Body of pancreas (tissue), 4 donors: ENCODE data around the gene FAM3A.

Experiments
- CTCF ChIP-seq, 7 experiments: fragments of 450-650 bp in 4 of 7; fragments of 200-600 bp in 3 of 7; sonication (generic) in 3 of 7; IDR thresholded peaks; one replicate each; pipeline ENCODE4 v1.5.1; 2016 to 2019; ENCODE audit warnings: antibody characterized with exemption in 7 of 7
- POLR2A ChIP-seq, 3 donors: fragments of 450-650 bp; IDR thresholded peaks; one replicate each; pipeline ENCODE4 v1.6.1; 2016; ENCODE audit warnings: antibody characterized with exemption in 3 of 3, mild to moderate bottlenecking in 2 of 3

DNA sequence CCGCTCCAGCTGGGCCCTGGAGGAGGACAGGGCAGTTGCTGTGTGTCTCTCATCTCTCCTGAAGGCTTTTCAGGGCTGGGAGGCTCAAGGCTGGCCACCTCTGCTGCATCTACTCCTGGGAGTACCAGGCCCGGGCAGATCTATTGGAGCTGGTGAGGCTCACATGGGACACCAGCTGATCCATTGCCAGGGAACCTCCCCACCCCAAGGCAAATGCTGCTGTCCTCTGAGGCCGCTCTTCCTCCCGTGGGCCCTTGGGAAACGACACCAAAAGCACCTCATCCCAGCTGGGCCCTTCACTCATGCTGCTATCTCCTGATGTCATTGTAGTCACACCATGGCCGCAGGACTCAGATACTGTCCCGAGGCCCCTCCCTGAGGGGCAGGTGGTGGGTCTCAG lies 33.2 kb downstream of the FAM3A start:
- TF ChIP-seq CTCF (IDR thresholded peaks at IDR 0.05) = no peak
- no peak for TF ChIP-seq POLR2A (IDR thresholded peaks at IDR 0.05)
